Neural progenitor cell (in vitro differentiated cells): ENCODE measurements around the gene KANSL2.
"Not testable (repeated sequence)": the region's sequence is repeated elsewhere in the genome, so short reads cannot be mapped to it uniquely, and the experiment has no call there.

Experiments used
- EZH2 ChIP-seq: fragments of 200-600 bp; sonication (generic); IDR thresholded peaks from 2 replicates; pipeline ENCODE4 v1.6.1; 2017; ENCODE audit warnings: antibody characterized with exemption, mild to moderate bottlenecking, moderate library complexity
- EZH2phosphoT487 ChIP-seq: fragments of 200-600 bp; sonication (generic); IDR thresholded peaks from 2 replicates; pipeline ENCODE4 v1.6.1; 2017; ENCODE audit warnings: antibody characterized with exemption
- TF ChIP-seq, protein P1 (sequence below): fragments of 200-600 bp; sonication (generic); IDR thresholded peaks from 2 replicates; pipeline ENCODE4 v1.5.1; 2017; ENCODE audit warnings: antibody characterized with exemption, mild to moderate bottlenecking

DNA sequence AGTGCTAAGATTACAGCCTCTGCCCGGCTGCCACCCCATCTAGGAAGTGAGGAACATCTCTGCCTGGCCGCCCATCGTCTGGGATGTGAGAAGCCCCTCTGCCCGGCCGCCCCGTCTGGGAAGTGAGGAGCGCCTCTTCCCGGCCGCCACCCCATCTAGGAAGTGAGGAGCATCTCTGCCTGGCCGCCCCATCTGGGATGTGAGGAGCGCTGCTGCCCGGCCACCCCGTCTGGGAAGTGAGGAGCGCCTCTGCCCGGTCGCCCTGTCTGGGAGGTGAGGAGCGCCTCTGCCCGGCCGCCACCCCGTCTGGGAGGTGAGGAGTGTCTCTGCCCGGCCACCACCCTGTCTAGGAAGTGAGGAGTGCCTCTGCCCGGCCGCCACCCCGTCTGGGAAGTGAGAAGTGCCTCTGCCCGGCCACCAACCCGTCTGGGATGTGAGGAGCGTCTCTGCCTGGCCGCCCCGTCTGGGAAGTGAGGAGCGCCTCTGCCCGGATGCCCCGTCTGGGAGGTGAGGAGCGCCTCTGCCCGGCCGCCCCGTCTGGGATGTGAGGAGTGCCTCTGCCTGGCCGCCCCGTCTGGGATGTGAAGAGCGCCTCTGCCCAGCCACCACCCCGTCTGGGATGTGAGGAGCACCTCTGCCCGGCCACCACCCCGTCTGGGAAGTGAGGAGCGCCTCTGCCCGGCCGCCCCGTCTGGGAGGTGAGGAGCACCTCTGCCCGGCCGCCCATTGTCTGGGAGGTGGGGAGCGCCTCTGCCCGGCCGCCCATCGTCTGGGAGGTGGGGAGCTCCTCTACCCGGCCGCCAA, 40.1 kb downstream of the KANSL2 start:
- TF ChIP-seq, protein P1, sequence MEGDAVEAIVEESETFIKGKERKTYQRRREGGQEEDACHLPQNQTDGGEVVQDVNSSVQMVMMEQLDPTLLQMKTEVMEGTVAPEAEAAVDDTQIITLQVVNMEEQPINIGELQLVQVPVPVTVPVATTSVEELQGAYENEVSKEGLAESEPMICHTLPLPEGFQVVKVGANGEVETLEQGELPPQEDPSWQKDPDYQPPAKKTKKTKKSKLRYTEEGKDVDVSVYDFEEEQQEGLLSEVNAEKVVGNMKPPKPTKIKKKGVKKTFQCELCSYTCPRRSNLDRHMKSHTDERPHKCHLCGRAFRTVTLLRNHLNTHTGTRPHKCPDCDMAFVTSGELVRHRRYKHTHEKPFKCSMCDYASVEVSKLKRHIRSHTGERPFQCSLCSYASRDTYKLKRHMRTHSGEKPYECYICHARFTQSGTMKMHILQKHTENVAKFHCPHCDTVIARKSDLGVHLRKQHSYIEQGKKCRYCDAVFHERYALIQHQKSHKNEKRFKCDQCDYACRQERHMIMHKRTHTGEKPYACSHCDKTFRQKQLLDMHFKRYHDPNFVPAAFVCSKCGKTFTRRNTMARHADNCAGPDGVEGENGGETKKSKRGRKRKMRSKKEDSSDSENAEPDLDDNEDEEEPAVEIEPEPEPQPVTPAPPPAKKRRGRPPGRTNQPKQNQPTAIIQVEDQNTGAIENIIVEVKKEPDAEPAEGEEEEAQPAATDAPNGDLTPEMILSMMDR: not testable (repeated sequence)
- TF ChIP-seq EZH2, EZH2phosphoT487: not testable (repeated sequence)
